ENCODE data around the gene AKAP6. TPM values are rescaled to one million over a fixed set of nuclear protein-coding genes. Genes with fewer than 3 reads are reported as not detected.
A peak's percentile ranks its signal among the peaks of the same experiment; 100 is the strongest.

The AKAP6 gene
- total RNA-seq, 1 donor from 2014 or later, result 2.8 TPM

- Mint-ChIP-seq H3K4me3 (ENCODE audit: unreplicated experiment) (no peak overlapping the region), H3K27ac (ENCODE audit: unreplicated experiment) (no peak overlapping the region), H3K36me3 (ENCODE audit: low read depth, unreplicated experiment) (no peaks in the 10 kb centered on the region), H3K4me1 (ENCODE audit: low read depth, unreplicated experiment) (no peaks in the 10 kb centered on the region), H3K9me3 (ENCODE audit: unreplicated experiment) (no peaks in the 10 kb centered on the region), H3K27me3 (ENCODE audit: low read depth, unreplicated experiment) (peaks cover 5% of the 10 kb centered on the region)
- Histone ChIP-seq H3K9me3 (ENCODE audit: insufficient read depth, low read depth, low read length) (no peaks in the 10 kb centered on the region), H2AFZ (ENCODE audit: low read depth, low read length) (no peak overlapping the region), H3K27ac (ENCODE audit: low read depth, low read length) (no peak overlapping the region), H3K36me3 (ENCODE audit: insufficient read depth, low read length) (no peaks in the 10 kb centered on the region), H3K4me1 (ENCODE audit: insufficient read depth, low read length) (peaks cover 3% of the 10 kb centered on the region), H3K4me3 (ENCODE audit: insufficient read depth, low read depth, low read length) (no peak overlapping the region), H3K79me2 (ENCODE audit: insufficient read depth, low read length) (no peaks in the 10 kb centered on the region), H3K9ac (ENCODE audit: low read length) (no peak overlapping the region), H3K27me3 (ENCODE audit: insufficient read depth, low read length) (no peaks in the 10 kb centered on the region), H4K20me1 (ENCODE audit: insufficient read depth, low read length) (no peaks in the 10 kb centered on the region), H3K4me2 (ENCODE audit: low read length) (no peak overlapping the region)
- FAIRE-seq, result no peak
- peak; percentile 16 for DNase-seq (ENCODE audit: low read depth)
- no peak for TF ChIP-seq EZH2 (IDR thresholded peaks at IDR 0.05; ENCODE audit: insufficient read depth, low read length)
- no peak for TF ChIP-seq CTCF (IDR thresholded peaks at IDR 0.05; ENCODE audit: insufficient read depth, low read depth, low read length)
Measured at GRCh38 chr14:32821964-32822653, 493.0 kb downstream of the AKAP6 start.

GRCh38 chr14:32823706-32824105, 494.6 kb downstream of the AKAP6 start:
- Mint-ChIP-seq H3K9me3 (ENCODE audit: unreplicated experiment) (no peaks in the 10 kb centered on the region), H3K4me3 (ENCODE audit: unreplicated experiment) (no peak overlapping the region), H3K27me3 (ENCODE audit: low read depth, unreplicated experiment) (peaks cover 5% of the 10 kb centered on the region), H3K27ac (ENCODE audit: unreplicated experiment) (no peak overlapping the region), H3K36me3 (ENCODE audit: low read depth, unreplicated experiment) (no peaks in the 10 kb centered on the region), H3K4me1 (ENCODE audit: low read depth, unreplicated experiment) (peaks cover 4% of the 10 kb centered on the region)
- Histone ChIP-seq H3K27me3 (ENCODE audit: insufficient read depth, low read length) (no peaks in the 10 kb centered on the region), H3K36me3 (ENCODE audit: insufficient read depth, low read length) (no peaks in the 10 kb centered on the region), H3K4me3 (ENCODE audit: insufficient read depth, low read depth, low read length) (no peak overlapping the region), H3K4me2 (ENCODE audit: low read length) (no peak overlapping the region), H4K20me1 (ENCODE audit: insufficient read depth, low read length) (no peaks in the 10 kb centered on the region), H3K9ac (ENCODE audit: low read length) (no peak overlapping the region), H3K27ac (ENCODE audit: low read depth, low read length) (no peak overlapping the region), H3K4me1 (ENCODE audit: insufficient read depth, low read length) (peaks cover 3% of the 10 kb centered on the region), H3K79me2 (ENCODE audit: insufficient read depth, low read length) (no peaks in the 10 kb centered on the region), H2AFZ (ENCODE audit: low read depth, low read length) (no peak overlapping the region), H3K9me3 (ENCODE audit: insufficient read depth, low read depth, low read length) (no peaks in the 10 kb centered on the region)
- TF ChIP-seq EZH2 (IDR thresholded peaks at IDR 0.05; ENCODE audit: insufficient read depth, low read length) (no peak), CTCF (IDR thresholded peaks at IDR 0.05; ENCODE audit: insufficient read depth, low read depth, low read length) (no peak)
- DNase-seq (ENCODE audit: low read depth) (no peak), FAIRE-seq (no peak)

- no peak for DNase-seq (ENCODE audit: low read depth)
- Histone ChIP-seq H2AFZ (ENCODE audit: low read depth, low read length) (no peak overlapping the region), H3K27ac (ENCODE audit: low read depth, low read length) (no peak overlapping the region), H3K9ac (ENCODE audit: low read length) (no peak overlapping the region), H3K36me3 (ENCODE audit: insufficient read depth, low read length) (no peaks in the 10 kb centered on the region), H3K9me3 (ENCODE audit: insufficient read depth, low read depth, low read length) (no peaks in the 10 kb centered on the region), H3K4me3 (ENCODE audit: insufficient read depth, low read depth, low read length) (no peak overlapping the region), H3K27me3 (ENCODE audit: insufficient read depth, low read length) (no peaks in the 10 kb centered on the region), H3K4me1 (ENCODE audit: insufficient read depth, low read length) (peaks cover 3% of the 10 kb centered on the region), H4K20me1 (ENCODE audit: insufficient read depth, low read length) (no peaks in the 10 kb centered on the region), H3K79me2 (ENCODE audit: insufficient read depth, low read length) (no peaks in the 10 kb centered on the region), H3K4me2 (ENCODE audit: low read length) (no peak overlapping the region)
- H3K4me3 Mint-ChIP-seq (ENCODE audit: unreplicated experiment), result no peak overlapping the region
- TF ChIP-seq EZH2 (IDR thresholded peaks at IDR 0.05; ENCODE audit: insufficient read depth, low read length), result no peak
- no peak for TF ChIP-seq CTCF (IDR thresholded peaks at IDR 0.05; ENCODE audit: insufficient read depth, low read depth, low read length)
- H3K9me3 Mint-ChIP-seq (ENCODE audit: unreplicated experiment), result no peaks in the 10 kb centered on the region
- no peak for FAIRE-seq
- no peaks in the 10 kb centered on the region for H3K36me3 Mint-ChIP-seq (ENCODE audit: low read depth, unreplicated experiment)
- no peak overlapping the region for H3K27ac Mint-ChIP-seq (ENCODE audit: unreplicated experiment)
- peaks cover 9% of the 10 kb centered on the region for H3K4me1 Mint-ChIP-seq (ENCODE audit: low read depth, unreplicated experiment)
- H3K27me3 Mint-ChIP-seq (ENCODE audit: low read depth, unreplicated experiment), result peaks cover 5% of the 10 kb centered on the region
Measured at GRCh38 chr14:32824195-32824594, 495.1 kb downstream of the AKAP6 start.
